ENCODE data around the gene KCNK4. TPM values are rescaled to one million over a fixed set of nuclear protein-coding genes. Genes with fewer than 3 reads are reported as not detected.
A peak's percentile ranks its signal among the peaks of the same experiment; 100 is the strongest.

The KCNK4 gene
- total and polyA plus RNA-seq, 2 of the 13 experiments (the other 11 are each of a cell fraction or from before 2014, with no cell fraction given), result not detected

DNA sequence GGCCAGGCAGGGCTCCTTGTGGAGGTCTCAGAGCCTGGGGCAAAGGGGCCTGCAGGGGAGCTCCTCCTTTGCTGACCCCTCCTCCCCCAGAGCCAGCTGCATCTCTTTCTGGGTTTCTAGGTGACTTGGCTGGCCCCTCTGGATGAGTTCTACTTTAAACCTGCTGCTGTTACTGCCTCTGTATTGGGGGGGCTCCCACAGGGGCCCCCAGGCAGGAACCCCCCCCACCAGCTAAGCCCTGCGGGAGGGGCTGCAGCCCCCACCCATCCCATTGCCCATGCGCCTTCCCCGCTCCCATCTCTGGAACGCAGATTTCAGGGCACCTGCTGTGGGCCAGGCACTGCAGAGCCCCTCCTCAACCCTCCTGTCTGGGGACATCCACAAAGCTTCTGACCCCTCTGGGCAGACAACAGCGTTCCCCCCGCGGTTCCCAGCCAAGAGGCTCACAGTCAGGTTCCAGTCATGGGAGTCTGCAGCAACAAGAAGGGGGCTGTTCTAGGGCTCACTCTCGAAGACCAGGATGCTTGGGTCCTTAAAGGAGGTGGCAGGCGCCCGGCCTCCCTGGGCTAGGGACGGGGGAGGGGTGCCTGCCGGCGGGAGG, 40.6 kb upstream of the KCNK4 start (continued):
- TF ChIP-seq, protein P1, sequence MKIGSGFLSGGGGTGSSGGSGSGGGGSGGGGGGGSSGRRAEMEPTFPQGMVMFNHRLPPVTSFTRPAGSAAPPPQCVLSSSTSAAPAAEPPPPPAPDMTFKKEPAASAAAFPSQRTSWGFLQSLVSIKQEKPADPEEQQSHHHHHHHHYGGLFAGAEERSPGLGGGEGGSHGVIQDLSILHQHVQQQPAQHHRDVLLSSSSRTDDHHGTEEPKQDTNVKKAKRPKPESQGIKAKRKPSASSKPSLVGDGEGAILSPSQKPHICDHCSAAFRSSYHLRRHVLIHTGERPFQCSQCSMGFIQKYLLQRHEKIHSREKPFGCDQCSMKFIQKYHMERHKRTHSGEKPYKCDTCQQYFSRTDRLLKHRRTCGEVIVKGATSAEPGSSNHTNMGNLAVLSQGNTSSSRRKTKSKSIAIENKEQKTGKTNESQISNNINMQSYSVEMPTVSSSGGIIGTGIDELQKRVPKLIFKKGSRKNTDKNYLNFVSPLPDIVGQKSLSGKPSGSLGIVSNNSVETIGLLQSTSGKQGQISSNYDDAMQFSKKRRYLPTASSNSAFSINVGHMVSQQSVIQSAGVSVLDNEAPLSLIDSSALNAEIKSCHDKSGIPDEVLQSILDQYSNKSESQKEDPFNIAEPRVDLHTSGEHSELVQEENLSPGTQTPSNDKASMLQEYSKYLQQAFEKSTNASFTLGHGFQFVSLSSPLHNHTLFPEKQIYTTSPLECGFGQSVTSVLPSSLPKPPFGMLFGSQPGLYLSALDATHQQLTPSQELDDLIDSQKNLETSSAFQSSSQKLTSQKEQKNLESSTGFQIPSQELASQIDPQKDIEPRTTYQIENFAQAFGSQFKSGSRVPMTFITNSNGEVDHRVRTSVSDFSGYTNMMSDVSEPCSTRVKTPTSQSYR (CRISPR knock-in tag; IDR thresholded peaks at IDR 0.05; ENCODE audit: borderline replicate concordance), result 0 out of 2 replicates have a peak, but pooled peaks have one; percentile 32
- TF ChIP-seq ZNF121 (CRISPR knock-in tag; IDR thresholded peaks at IDR 0.05) (no peak), ZC3H13 (CRISPR knock-in tag; IDR thresholded peaks at IDR 0.05) (0 out of 2 replicates have a peak, but pooled peaks have one; percentile 33)

DNA sequence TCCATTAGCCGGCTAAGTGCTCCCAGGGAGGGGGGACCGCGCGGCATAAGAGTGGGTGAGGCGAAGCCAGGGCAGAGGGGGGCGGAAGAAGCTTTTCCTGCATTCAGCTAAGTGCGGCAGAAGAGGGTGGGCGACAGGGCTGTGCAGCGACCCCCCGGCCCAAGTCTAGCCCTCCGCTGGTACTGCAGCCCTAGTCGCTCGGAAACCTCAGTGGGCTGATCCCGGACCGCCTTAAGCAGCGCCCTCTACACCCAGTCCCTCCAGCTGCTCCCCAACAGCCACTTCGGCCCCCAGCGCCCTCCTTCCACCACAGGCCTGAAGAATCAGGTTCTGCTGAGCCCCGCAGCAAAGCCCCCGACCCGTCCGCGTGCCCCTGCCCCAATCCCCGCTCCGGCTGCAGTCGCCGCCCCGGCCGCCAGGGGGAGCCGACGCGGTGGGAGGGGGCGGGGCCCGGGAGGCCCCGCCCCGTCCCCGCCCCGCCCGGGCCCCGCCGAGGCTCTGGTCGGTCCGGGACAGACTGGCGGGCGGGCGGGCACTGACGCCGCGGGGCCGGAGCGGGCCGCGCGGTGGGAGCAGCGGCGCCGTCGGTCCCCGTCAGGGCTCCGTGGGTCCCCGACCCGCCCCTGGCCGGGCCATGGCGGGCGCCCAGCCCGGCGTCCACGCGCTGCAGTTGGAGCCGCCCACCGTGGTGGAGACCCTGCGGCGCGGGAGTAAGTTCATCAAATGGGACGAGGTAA, 39.9 kb upstream of the KCNK4 start, which contains the start of gene PLCB3:
PLCB3 (plus strand) TSS at position 515 of the 737 bp plus-strand sequence; CDS start at position 635, 120 bp downstream.
- ATAC-seq, result peak; percentile 39
- Histone ChIP-seq H3K79me2 (ENCODE audit: insufficient read depth, low read length) (peaks cover 10% of the 10 kb centered on the region), H4K20me1 (ENCODE audit: insufficient read depth, low read length) (no peaks in the 10 kb centered on the region), H3K9ac (ENCODE audit: insufficient read depth, low read depth, low read length) (peak within 1 kb of the TSS; percentile 70), H3K4me3 (replicated peaks in 1 of 3; ENCODE audit: insufficient read depth in 1 of 3, low read depth in 2 of 3, low read length in 3 of 3) (peak within 1 kb of the TSS; percentile 68 to 88 (median 83)), H2AFZ (ENCODE audit: low read length) (no peak within 1 kb of the TSS), H3K36me3 (replicated peaks in 1 of 2; ENCODE audit: control insufficient read depth in 1 of 2, insufficient read depth in 2 of 2, low read length in 2 of 2) (0 out of 5 replicates have a peak, but pooled peaks cover 1 to 7% of the 10 kb centered on the region in 2 experiments), H3K4me1 (ENCODE audit: insufficient read depth, low read length) (peaks cover 51% of the 10 kb centered on the region), H3K27ac (ENCODE audit: extremely low read length, insufficient read depth, low read length) (no peak within 1 kb of the TSS), H3K4me2 (ENCODE audit: low read depth, low read length) (peak within 1 kb of the TSS; percentile 100), H3K9me3 (ENCODE audit: low read length) (no peaks in the 10 kb centered on the region), H3K27me3 (ENCODE audit: control insufficient read depth in 1 of 2, insufficient read depth in 2 of 2, low read length in 2 of 2) (no peaks in the 10 kb centered on the region; a peak in 1 of 5 replicates)
- BruUV-seq (replicated peaks), result no TSS peak
- intact Hi-C loops (cut with micrococcal nuclease; ENCODE audit: unreplicated experiment), result loop anchor here (2.0 kb wide), 2 partner anchors 18 to 60 kb away; no protein-coding TSS in a partner anchor
- DNase-seq (ENCODE audit: low spot score), result no peak
- no peak for FAIRE-seq
- ChIA-PET POLR2A (interaction anchor here (0.9 to 2.1 kb wide), 9 partner anchors 10 to 70 kb away, joined by 3 to 14 read pairs (median 6); partner anchors contain the start of genes ESRRA, FKBP2 and PRDX5), CTCF (ENCODE audit: low intra/inter-chr PET ratio, low total read pairs) (no interaction called here)
- in situ Hi-C loops (cut with HindIII; ENCODE audit: extremely low pct_ligation_motif_present, low pct_unique_long_range_greater_than_20kb), result no loop called here
- 0% methylated on average over 6 of the region's 75 CpGs for WGBS (ENCODE audit: low lambda C conversion rate)
- no peak for TF ChIP-seq SETDB1 (CRISPR knock-in tag; IDR thresholded peaks at IDR 0.05; ENCODE audit: borderline replicate concordance)
- no peak for TF ChIP-seq U2AF1 (optimal IDR thresholded peaks at IDR 0.05; ENCODE audit: low read depth, low read length)
- no peak for TF ChIP-seq HNRNPUL1 (IDR thresholded peaks at IDR 0.05; ENCODE audit: low read depth, low read length)
- no peak for TF ChIP-seq REPIN1 (CRISPR knock-in tag; IDR thresholded peaks at IDR 0.05; ENCODE audit: borderline replicate concordance, low read depth)
- no peak for TF ChIP-seq RFX5 (IDR thresholded peaks at IDR 0.05; ENCODE audit: low read depth, low read length)
- TF ChIP-seq ZBTB7A (CRISPR knock-in tag; IDR thresholded peaks at IDR 0.05), result peak; percentile 90
- TF ChIP-seq, protein P2, sequence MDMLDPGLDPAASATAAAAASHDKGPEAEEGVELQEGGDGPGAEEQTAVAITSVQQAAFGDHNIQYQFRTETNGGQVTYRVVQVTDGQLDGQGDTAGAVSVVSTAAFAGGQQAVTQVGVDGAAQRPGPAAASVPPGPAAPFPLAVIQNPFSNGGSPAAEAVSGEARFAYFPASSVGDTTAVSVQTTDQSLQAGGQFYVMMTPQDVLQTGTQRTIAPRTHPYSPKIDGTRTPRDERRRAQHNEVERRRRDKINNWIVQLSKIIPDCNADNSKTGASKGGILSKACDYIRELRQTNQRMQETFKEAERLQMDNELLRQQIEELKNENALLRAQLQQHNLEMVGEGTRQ (IDR thresholded peaks at IDR 0.05; ENCODE audit: low read depth, low read length), result no peak
- TF ChIP-seq, protein P2 (CRISPR knock-in tag; IDR thresholded peaks at IDR 0.05; ENCODE audit: borderline replicate concordance), result no peak
- TF ChIP-seq ZBTB1 (CRISPR knock-in tag; IDR thresholded peaks at IDR 0.05; ENCODE audit: borderline replicate concordance), result no peak

Measured in HepG2 (cell line).